Adrenal gland (tissue), 5 donors: Measurements from ENCODE around the gene FHAD1.

Experiments
- POLR2A ChIP-seq, 2 donors: fragments of 450-650 bp; IDR thresholded peaks; one replicate each; pipeline ENCODE4 v1.6.1; 2017; ENCODE audit warnings: antibody characterized with exemption in 2 of 2, mild to moderate bottlenecking in 2 of 2, moderate library complexity in 1 of 2
- TF ChIP-seq, protein P1 (sequence below), 6 experiments: fragments of 450-650 bp in 4 of 6; fragments of 200-600 bp in 2 of 6; sonication (generic) in 1 of 6; IDR thresholded peaks; 1 replicate in 5 of 6; 2 replicates in 1 of 6; pipeline versions ENCODE4 v1.5.1 to v1.8.0; 2016 to 2021; ENCODE audit warnings: antibody characterized with exemption in 6 of 6, mild to moderate bottlenecking in 2 of 6, moderate library complexity in 1 of 6
- donor health status: DM: no; HTN: no; CAD: no.

DNA sequence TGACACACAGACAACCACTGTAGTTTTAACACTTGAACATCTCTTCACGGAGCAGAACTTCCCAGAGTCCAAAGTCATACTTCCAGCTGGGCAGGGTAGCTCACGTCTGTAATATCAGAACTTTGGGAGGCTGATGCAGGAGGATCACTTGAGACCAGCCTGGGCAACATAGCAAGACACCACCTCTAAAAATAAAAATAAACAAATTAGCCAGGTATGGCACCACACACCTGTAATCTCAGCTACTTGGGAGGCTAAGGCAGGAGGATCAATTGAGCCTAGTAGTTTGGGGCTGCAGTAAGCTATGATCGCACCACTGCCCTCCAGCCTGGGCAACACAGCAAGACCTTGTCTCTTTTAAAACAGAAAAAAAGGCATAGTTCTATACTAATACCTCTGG, 138.4 kb downstream of the FHAD1 start:
- TF ChIP-seq, protein P1, sequence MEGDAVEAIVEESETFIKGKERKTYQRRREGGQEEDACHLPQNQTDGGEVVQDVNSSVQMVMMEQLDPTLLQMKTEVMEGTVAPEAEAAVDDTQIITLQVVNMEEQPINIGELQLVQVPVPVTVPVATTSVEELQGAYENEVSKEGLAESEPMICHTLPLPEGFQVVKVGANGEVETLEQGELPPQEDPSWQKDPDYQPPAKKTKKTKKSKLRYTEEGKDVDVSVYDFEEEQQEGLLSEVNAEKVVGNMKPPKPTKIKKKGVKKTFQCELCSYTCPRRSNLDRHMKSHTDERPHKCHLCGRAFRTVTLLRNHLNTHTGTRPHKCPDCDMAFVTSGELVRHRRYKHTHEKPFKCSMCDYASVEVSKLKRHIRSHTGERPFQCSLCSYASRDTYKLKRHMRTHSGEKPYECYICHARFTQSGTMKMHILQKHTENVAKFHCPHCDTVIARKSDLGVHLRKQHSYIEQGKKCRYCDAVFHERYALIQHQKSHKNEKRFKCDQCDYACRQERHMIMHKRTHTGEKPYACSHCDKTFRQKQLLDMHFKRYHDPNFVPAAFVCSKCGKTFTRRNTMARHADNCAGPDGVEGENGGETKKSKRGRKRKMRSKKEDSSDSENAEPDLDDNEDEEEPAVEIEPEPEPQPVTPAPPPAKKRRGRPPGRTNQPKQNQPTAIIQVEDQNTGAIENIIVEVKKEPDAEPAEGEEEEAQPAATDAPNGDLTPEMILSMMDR (IDR thresholded peaks at IDR 0.05): no peak
- no peak for TF ChIP-seq POLR2A (IDR thresholded peaks at IDR 0.05)
